Glomerular visceral epithelial cell (primary cell): Measurements from ENCODE around the gene GDF15.
"Not testable (repeated sequence)": the region's sequence is repeated elsewhere in the genome, so short reads cannot be mapped to it uniquely, and the experiment has no call there.

ENCODE experiments used
- DNase-seq: peaks from one replicate; pipeline ENCODE4 v3.0.0-alpha.2; 2016; ENCODE audit errors: extremely low spot score

The GDF15 gene

DNA sequence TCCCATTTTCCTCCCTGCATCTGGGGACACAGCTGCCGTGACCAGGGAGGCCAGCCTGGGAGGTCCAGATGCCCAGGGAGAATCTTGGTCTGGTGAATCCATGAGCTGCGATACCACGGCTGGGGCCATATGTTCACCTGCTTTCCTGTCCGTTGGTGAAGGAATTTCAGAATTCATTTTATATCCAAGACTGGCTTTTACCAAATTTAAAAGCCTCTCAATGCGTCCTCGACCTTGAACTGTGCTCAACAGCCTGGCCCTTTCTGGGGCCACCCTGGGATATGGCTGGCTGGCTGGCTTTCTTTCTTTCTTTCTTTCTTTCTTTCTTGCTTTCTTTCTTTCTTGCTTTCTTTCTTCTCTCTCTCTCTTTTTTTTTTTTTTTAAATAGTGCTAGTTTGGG lies 22.2 kb upstream of the GDF15 start:
- DNase-seq: no peak

DNA sequence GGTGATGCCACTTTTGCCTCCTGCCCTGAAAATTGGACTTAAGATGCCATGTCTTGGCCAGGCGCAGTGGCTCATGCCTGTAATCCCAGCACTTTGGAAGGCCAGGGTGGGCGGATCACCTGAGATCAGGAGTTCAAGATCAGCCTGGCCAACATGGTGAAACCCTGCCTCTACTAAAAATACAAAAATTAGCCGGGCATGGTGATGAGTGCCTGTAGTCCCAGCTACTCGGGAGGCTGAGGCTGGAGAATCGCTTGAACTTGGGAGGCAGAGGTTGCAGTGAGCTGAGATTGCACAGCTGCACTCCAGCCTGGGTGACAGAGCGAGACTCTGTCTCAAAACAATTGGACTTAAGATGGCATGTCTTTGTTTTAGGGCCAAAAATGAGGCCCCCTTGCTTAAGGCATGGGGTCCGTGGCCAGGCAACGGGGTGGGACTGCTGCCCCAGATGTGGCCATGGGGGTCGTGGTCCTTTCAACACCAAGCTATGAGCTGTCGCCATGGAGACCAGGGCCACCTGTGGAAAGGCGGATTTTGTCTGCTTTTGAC lies 21.6 kb upstream of the GDF15 start:
- not testable (repeated sequence) for DNase-seq

DNA sequence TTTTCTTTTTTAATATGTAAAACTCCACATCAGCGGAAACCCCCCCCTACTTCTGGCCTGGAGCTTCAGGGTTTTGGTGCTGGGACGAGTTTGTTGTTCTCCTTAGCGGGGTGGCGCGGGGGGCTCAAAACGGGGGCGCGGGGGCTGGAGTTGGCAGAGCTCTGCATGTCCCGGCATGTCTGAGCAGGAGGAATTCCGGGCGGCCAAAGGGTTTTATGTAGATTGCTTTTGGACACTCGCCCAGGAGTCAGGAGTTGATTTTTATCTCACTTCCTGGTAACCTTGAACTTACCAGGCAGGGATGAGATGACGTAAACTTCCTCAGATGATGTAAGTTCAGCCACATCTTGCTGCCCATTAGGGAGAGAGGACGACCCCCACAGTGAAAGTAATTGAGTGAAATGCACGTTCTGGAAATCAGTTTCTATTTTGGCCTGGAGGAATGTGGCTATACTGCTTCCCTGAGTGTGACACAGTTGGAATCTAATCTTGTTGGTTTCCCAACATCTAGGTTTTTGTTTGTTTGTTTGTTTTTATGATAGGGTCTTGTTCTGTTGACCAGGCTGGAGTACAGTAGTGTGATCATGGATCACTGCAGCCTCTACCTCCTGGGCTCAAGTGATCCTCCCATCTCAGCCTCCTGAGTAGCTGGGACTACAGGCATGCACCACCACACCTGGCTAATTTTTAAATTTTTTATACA lies 21.0 kb upstream of the GDF15 start:
- DNase-seq: peak; percentile 99

DNA sequence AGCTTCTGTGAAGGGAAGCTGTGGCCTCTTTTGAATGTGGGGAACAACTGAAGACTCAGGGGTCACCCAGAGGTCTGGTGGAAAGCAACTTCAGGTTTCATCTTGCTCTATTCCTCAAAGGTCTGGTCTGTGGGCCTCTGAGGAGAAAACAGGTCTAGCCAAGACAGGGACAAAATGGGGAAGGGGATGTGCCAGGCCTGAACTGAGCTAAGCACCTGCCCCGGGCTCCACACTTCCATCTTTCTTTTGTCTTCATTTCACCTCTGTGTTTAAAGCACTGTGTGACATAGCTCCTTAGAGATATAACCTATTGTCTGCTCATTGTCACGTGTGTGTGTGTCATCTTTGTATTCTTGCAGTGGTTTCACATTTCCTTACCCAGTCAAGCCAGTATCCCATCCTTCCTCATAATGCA lies 19.9 kb upstream of the GDF15 start:
- no peak for DNase-seq

DNA sequence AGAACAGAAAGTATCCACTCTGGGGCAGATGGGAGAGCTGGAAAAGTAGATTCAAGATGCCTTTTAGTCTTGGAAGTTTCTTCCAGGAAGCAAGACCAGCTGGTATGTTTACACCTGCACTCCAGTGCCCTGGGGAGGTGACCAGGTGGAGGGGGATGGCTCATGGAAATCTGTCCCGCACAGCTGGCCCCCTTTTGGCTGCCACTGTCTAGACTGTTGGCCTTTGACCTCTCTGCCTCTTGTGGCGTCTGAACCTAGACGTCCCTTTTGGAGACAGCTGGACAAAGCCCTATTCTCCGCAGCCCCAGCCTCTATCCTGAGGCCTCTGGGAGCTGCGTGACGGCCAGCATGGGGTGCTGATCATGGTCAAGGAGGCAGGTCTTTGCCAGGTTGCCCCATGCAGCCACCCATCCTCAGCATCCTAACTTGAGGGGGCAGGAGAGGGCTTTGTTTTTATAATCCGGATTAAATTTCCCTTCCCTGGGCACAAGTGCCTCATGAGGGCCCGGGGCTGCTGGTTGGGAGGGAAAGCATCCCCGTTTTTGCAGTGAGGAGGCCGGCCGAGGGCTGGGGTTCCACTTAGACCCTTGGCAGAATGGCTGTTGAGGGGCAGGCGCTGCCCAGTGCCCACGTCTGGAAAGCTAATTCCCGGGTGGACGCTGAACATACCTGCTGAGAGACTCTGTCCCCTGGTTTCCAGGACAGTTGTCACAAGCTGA lies 17.3 kb upstream of the GDF15 start:
- DNase-seq: no peak

DNA sequence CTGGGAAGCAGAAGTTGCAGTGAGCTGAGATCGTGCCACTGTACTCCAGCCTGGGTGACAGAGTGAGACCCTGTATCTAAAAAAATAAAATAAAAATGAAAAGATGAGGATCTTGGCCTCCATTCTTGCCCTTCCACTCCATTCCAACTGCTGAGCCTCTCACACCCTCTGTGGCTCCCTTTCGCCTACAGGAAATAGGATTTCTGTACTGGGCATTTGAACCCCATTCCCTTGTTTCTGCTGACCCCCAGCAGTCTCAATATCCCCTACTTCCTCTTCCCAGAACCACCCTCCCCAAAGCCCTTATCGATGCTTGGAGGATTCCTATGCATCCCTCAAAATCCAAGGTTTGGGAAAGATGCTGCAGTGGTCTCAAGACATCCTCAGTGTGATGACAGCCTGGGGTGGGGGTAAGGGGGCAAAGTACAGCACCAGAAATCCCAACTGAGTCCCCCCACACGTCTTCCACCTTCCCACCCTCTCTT lies 12.5 kb upstream of the GDF15 start:
- no peak for DNase-seq

DNA sequence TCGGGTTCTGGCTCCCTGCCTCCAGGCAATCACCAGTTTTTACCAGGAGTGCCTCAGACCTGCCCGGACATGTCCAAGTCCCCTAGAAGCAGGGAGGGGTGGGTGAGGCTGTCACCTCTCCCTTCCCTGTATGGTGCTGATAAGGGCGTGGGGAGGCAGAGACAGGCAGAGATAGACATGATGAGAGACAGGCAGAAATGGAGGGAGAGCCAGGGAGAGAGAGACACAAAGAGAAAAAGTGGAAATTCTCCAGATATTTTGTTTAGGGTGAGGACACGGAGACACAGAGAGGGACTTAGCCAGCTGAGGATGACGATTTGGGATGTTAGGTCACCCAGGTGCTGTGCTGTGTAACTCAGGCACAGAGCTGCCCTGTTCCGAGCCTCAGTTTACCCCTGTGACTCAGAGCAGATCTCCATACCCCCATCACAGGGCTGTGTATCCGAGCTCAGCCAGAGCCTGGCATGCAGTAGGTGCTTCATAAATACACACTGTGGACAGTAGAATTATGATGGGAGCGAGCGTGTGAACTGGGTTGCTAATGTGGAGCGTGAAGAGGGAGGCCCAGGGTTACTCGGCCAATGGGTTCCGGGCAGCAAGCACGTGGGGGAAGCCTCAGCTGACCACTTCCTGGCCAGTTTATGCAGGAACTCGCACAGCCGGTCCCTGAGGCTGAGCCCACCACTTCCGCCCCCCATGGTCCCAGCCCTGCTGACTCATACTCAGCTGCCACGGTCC lies 11.9 kb upstream of the GDF15 start:
- peak; percentile 99 for DNase-seq

DNA sequence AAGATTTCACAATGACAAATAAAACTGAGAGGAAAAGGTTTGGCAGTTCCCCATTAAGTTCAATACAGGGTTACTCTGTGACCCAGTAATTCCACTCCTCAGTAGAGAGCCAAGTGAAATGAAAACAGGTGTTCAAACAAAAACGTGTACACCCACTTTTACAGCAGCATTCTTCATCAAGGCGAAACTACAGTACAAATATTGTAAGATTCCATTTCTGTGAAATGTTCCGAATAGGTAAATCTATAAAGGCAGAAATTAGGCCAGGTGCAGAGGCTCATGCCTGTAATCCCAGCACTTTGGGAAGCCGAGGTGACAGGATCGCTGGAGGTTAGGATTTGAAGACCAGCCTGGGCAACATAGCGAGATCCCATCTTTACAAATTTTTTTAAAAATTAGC lies 8.9 kb upstream of the GDF15 start:
- DNase-seq: no peak

DNA sequence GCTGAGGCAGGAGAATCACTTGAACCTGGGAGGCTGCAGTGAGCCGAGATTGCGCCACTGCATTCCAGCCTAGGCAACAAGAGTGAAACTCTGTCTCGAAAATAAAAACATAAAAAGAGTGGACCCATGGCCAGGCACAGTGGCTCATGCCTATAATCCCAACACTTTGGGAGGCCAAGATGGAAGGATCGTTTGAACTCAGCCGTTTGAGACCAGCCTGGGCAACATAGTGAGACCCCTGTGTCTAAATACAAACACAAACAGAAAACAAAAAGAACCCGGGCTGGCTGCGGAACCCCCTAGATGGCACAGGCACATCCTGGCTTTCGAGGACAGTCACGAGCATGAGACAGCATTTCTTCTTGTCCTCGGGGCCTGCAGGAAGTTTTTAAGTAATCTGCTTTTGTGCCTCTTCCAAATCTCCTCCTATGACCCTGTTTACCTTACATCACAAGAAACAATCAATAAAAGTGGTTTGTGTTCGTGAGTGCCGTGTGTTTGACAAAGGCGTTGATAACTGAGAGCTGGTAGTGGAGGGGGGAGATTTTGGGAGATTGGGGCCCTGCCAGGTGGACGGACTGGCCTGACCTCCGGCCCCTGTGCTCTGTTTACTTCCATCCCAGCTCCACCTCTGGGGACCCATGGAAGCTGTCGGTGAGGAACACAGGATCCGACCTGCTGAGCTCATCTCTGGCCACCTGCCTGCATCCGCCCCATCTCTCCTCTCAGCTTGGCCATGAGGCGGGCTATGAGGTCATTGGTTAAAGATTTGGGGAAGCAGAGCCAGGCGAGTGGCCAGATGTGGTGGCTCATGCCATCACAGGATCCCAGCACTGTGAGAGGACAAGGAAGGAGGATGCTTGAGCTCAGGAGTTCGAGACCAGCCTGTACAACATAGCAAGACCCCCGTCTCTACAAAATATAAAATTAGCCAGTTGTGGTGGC lies 5.9 kb upstream of the GDF15 start:
- peak; percentile 95 for DNase-seq

DNA sequence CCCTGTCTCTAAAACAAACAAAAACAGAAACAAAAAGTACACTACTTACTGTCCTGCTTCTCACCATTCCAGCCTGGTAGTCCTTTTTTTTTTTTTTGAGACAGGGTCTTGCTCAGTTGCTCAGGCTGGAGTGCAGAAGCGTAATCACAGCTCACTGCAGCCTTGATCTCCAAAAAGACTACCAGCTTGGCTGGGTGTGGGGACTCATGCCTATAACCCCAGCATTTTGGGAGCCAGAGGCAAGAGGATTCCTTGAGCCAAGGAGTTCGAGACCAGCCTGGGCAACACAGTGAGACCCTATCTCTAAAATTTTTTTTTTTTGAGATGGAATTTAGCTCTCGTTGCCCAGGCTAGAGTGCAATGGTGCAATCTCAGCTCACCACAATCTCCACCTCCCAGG lies 5.1 kb upstream of the GDF15 start:
- DNase-seq: no peak

DNA sequence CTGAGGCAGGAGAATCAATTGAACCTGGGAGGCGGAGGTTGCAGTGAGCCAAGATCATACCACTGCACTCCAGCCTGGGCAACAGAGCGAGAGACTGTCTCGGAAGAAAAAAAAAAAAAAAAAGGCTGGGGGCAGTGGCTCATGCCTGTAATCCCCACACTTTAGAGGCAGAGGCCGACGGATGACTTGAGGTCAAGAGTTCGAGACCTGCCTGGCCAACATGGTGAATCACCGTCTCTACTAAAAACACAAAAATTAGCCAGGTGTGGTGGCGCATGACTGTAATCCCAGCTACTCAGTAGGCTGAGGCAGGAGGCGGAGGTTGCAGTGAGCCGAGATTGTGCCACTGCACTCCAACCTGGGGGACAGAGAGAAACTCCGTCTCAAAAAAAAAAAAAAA lies 2.3 kb upstream of the GDF15 start:
- peak; percentile 74 for DNase-seq

DNA sequence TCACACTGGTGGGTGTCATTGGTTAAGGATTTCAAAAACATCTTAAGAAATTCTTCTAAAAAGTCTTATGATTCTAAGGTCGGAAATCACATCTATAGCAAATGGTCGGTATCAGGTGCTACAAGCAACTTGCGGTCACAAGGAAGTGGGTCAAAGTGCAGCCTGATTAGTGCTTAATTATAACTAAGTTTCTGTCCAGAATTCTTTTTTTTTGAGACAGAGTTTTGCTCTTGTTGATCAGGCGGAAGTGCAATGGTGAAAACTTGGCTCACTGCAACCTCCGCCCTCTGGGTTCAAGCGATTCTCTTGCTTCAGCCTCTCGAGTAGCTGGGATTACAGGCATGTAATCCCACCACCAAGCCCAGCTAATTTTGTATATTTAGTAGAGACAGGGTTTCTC lies 1.2 kb upstream of the GDF15 start:
- DNase-seq: no peak

DNA sequence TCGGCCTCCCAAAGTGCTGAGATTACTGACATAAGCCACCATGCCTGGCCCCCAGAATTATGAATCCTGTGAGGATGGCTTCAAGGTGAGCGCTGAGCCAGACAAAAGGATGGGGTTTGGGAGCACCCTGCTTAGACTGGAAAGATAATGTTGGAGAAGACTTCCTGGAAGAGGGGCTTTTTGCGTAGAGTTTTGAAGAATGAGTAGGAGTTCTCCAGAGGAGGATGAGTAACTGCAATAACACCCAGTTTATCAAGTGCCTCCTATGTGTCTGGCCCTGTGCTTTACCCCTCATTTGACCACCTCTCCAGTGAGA lies 641 bp upstream of the GDF15 start:
- no peak for DNase-seq

DNA sequence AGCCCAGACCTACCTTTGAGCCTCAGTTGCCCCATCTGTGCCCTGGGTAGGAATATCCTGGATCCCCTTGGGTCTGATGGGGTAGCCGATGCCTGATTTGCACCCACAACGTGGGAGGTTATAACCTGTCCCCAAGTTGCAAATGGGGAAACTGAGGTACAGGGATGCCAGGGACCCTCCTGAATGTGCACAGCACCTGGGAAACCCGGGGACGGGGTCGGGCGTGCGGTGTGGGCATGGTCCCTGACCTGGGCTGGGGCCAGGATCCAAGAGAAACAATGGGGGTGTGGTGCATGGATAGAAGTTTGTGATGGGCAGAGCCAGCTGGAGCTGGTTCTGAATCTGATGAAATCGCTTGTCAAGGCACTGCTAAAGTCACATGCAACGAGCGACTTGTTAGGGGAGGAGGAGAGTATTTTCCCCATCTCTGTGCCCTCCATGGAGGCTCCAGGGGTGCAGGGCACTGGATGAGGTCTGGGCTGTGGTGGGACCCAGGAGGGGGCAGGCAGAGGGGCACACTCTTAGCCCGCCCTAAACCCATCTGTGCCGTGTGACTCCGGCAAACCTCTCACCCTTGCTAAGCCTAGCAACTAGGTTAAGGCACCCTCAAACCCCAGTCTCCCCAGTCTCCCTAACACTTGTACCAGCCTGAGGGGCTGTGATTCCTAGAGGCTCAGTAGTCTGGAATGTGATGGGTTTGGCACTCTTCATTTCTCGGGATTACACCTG lies 749 bp downstream of the GDF15 start:
- no peak for DNase-seq

DNA sequence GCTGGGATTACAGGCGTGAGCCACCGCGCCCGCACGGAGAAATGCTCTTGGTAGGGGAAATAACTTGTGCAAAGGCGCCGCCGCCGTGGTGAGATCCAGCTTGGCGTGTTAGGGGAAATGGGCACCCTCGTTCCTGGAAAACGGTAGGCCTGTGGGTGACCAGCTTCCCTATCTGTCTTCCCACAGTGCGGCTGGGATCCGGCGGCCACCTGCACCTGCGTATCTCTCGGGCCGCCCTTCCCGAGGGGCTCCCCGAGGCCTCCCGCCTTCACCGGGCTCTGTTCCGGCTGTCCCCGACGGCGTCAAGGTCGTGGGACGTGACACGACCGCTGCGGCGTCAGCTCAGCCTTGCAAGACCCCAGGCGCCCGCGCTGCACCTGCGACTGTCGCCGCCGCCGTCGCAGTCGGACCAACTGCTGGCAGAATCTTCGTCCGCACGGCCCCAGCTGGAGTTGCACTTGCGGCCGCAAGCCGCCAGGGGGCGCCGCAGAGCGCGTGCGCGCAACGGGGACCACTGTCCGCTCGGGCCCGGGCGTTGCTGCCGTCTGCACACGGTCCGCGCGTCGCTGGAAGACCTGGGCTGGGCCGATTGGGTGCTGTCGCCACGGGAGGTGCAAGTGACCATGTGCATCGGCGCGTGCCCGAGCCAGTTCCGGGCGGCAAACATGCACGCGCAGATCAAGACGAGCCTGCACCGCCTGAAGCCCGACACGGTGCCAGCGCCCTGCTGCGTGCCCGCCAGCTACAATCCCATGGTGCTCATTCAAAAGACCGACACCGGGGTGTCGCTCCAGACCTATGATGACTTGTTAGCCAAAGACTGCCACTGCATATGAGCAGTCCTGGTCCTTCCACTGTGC lies 2.4 kb downstream of the GDF15 start:
- peak; percentile 57 for DNase-seq

DNA sequence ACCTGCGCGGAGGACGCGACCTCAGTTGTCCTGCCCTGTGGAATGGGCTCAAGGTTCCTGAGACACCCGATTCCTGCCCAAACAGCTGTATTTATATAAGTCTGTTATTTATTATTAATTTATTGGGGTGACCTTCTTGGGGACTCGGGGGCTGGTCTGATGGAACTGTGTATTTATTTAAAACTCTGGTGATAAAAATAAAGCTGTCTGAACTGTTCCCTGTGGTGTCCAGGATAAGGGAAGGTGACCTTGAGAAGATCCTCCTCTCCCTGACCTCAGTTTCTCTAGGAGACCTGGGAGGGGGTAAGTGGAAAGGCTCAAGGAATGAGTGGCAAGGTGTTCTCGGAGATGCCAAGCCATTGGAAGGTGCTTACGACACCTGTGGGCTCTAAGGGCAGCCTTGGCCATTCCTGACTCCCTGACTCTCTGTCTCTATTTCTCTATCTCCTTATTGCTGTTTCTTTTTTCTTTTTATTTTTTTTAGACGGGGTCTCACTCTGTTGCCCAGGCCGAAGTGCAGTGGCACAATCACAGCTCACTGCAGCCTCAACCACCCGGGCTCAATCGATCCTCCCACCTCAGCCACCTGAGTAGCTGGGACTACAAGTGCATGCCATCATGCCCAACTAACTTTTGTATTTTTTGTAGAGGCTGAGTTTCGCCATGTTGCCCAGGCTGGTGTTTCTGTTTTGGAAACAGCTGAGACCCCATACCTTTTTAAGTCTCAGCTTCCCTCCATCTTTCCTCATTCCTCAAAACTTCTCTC lies 3.2 kb downstream of the GDF15 start:
- no peak for DNase-seq

DNA sequence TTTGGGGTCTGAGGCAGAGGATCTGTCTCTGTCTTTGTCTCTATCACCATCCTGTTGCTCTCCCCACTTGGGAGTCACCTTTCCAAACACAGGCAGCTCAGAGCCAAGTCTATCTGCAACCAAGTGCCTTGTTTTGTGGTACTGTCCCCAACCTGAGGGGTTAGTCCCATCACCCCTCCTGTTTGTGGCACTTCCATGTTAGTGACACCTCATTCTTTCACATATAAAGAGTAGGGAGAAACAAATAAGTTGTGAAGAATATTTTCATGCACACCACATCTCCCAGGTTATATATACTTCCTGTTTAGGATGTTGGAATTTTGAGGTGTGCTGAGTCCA lies 3.7 kb downstream of the GDF15 start:
- no peak for DNase-seq

DNA sequence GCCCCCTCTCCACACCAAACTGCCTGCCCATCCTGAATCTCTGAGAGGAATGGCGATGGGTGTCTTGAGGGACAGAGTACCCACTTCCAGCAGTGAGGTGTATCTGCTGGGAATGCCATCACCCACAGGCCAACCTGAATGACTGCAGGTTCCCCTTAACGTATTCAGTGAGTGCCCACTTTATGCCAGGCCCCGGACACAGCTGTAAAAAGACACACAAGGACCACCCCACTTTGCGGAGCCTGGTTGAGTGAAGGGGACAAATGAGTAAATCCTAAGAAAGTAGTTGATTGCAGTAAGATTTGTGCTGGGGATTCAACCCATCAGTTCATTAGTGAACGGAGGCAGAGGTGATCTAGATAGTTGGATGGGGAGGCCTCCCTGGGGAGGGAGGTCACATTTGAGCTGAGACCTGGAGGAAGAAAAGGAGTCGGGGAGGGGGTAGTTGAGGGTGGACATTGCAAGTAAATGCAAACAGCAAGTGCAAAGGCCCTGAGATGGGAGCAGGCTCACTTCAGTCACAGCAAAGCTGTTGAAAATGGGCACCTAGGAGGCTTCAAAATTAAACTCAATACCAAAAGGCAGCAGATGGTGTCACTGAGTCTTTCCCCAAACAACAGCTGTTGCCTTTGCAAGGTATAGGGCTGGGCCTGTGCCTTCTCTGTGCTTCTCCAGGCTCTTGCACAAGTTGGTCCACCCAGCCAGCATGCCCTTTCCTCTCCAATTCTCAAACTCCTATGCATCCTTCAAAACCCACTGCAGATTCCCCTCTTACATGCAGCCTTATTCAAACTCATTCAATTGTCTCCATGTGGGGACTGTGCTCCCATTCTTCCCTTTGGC lies 4.3 kb downstream of the GDF15 start:
- peak; percentile 46 for DNase-seq
